IMR-90 (cell line): Measurements from ENCODE around the gene SLC30A1.

ENCODE experiments used
- CTCF ChIP-seq: conservative IDR thresholded peaks from 2 replicates; pipeline ENCODE4 v1.5.1; 2012; ENCODE audit warnings: mild to moderate bottlenecking, low read depth, low read length, improper control_type of control experiment
- NFE2L2 ChIP-seq: fragments of 150-350 bp; IDR thresholded peaks from 2 replicates; pipeline ENCODE4 v1.6.1; 2016; ENCODE audit warnings: low read depth, mild to moderate bottlenecking, low read length
- RAD21 ChIP-seq: IDR thresholded peaks from 2 replicates; pipeline ENCODE4 v1.6.1; 2012; ENCODE audit warnings: low read length, improper control_type of control experiment

GRCh38 chr1:211537253-211537652, 41.7 kb downstream of the SLC30A1 start:
- TF ChIP-seq NFE2L2 (no peak), RAD21 (no peak), CTCF (no peak)
